HFFc6 (cell line): ENCODE results near the gene FZD1. TPM values are rescaled to one million over a fixed set of nuclear protein-coding genes. Genes with fewer than 3 reads are reported as not detected.

Experiments used
- DNase-seq: peaks from one replicate; pipeline ENCODE4 v3.0.0-alpha.2; 2018
- H3K27ac Mint-ChIP-seq: 2 replicates; pipeline ENCODE4 v1.8.0; 2020; ENCODE audit warnings: mild to moderate bottlenecking, mixed read lengths
- H3K27me3 Mint-ChIP-seq: 2 replicates; pipeline ENCODE4 v1.8.0; 2021; ENCODE audit warnings: mild to moderate bottlenecking, moderate library complexity, mixed read lengths; ENCODE audit not compliant: insufficient read depth
- H3K36me3 Mint-ChIP-seq: 2 replicates; pipeline ENCODE4 v1.8.0; 2021; ENCODE audit warnings: low read depth, mixed read lengths
- H3K4me1 Mint-ChIP-seq: 2 replicates; pipeline ENCODE4 v1.8.0; 2020; ENCODE audit warnings: low read depth, mixed read lengths
- H3K4me3 Mint-ChIP-seq: 2 replicates; pipeline ENCODE4 v1.8.0; 2020; ENCODE audit warnings: mild to moderate bottlenecking, moderate library complexity, mixed read lengths
- H3K9me3 Mint-ChIP-seq: 2 replicates; pipeline ENCODE4 v1.8.0; 2020; ENCODE audit warnings: mild to moderate bottlenecking, mixed read lengths
- CTCF ChIP-seq: fragments of 200-600 bp; sonication (generic); IDR thresholded peaks from 2 replicates; pipeline ENCODE4 v1.5.0; 2021; ENCODE audit warnings: antibody characterized with exemption, mild to moderate bottlenecking
- total RNA-seq, 6 experiments: library from RNA; stranded (reverse); fragmentation: NEBNext Ultra II Directional; extraction: Animal tissue kit (Norgen Biotek cat#: 25700); gene quantifications; 2 replicates in 1 of 6; 3 replicates in 5 of 6; pipeline ENCODE4 v1.2.3, GENCODE V29; 2021

FZD1 gene
- total RNA-seq, 6 experiments from 2014 or later, result 9.0 to 11.1 (median 9.9) TPM

- Mint-ChIP-seq H3K36me3 (peaks cover 16% of the 10 kb centered on the region), H3K4me1 (peaks cover 31% of the 10 kb centered on the region), H3K27me3 (peaks cover 2% of the 10 kb centered on the region; the same call in 1 of the 2 replicates), H3K27ac (no peak overlapping the region), H3K4me3 (peak overlapping the region; percentile 96), H3K9me3 (no peaks in the 10 kb centered on the region)
- no peak for DNase-seq
- TF ChIP-seq CTCF, result no peak
Observed at GRCh38 chr7:91265693-91266066, 1.4 kb downstream of the FZD1 start.

GRCh38 chr7:91266067-91266688, 1.9 kb downstream of the FZD1 start:
- H3K27me3 Mint-ChIP-seq, result peaks cover 2% of the 10 kb centered on the region; the same call in 1 of the 2 replicates
- no peak for TF ChIP-seq CTCF
- H3K27ac Mint-ChIP-seq, result no peak overlapping the region
- no peaks in the 10 kb centered on the region for H3K9me3 Mint-ChIP-seq
- peaks cover 31% of the 10 kb centered on the region for H3K4me1 Mint-ChIP-seq
- peaks cover 16% of the 10 kb centered on the region for H3K36me3 Mint-ChIP-seq
- no peak for DNase-seq
- H3K4me3 Mint-ChIP-seq, result peak overlapping the region; percentile 96

GRCh38 chr7:91266689-91267090, 2.5 kb downstream of the FZD1 start:
- no peaks in the 10 kb centered on the region for H3K9me3 Mint-ChIP-seq
- peaks cover 16% of the 10 kb centered on the region for H3K36me3 Mint-ChIP-seq
- DNase-seq, result no peak
- H3K4me1 Mint-ChIP-seq, result peaks cover 31% of the 10 kb centered on the region
- no peak for TF ChIP-seq CTCF
- peak overlapping the region; percentile 18; the same call in 1 of the 2 replicates for H3K27ac Mint-ChIP-seq
- H3K27me3 Mint-ChIP-seq, result peaks cover 2% of the 10 kb centered on the region; the same call in 1 of the 2 replicates
- peak overlapping the region; percentile 96 for H3K4me3 Mint-ChIP-seq

- no peak for TF ChIP-seq CTCF
- peaks cover 2% of the 10 kb centered on the region; the same call in 1 of the 2 replicates for H3K27me3 Mint-ChIP-seq
- H3K36me3 Mint-ChIP-seq, result peaks cover 16% of the 10 kb centered on the region
- peak overlapping the region; percentile 36; the same call in 1 of the 2 replicates for H3K27ac Mint-ChIP-seq
- peaks cover 31% of the 10 kb centered on the region for H3K4me1 Mint-ChIP-seq
- H3K9me3 Mint-ChIP-seq, result no peaks in the 10 kb centered on the region
- DNase-seq, result no peak
- peak overlapping the region; percentile 96 for H3K4me3 Mint-ChIP-seq
Observed at GRCh38 chr7:91267171-91267955, 3.1 kb downstream of the FZD1 start.

GRCh38 chr7:91270372-91270771, 6.1 kb downstream of the FZD1 start:
- Mint-ChIP-seq H3K27ac (no peak overlapping the region), H3K4me1 (peaks cover 24% of the 10 kb centered on the region), H3K36me3 (peaks cover 16% of the 10 kb centered on the region), H3K4me3 (no peak overlapping the region), H3K27me3 (peaks cover 2% of the 10 kb centered on the region; the same call in 1 of the 2 replicates), H3K9me3 (no peaks in the 10 kb centered on the region)
- TF ChIP-seq CTCF, result no peak
- no peak for DNase-seq
